Mesodermal cell (in vitro differentiated cells): ENCODE measurements around the gene SPIRE1.
A peak's percentile ranks its signal among the peaks of the same experiment; 100 is the strongest.

Source experiments
- H3K27ac ChIP-seq: 2 replicates; pipeline ENCODE4 v1.7.0; 2013; ENCODE audit warnings: mild to moderate bottlenecking, low read depth, low read length, moderate library complexity; ENCODE audit not compliant: severe bottlenecking
- H3K36me3 ChIP-seq: 2 replicates; pipeline ENCODE4 v1.7.1; 2013; ENCODE audit warnings: mild to moderate bottlenecking, low read length, moderate library complexity; ENCODE audit not compliant: control insufficient read depth, insufficient read depth
- H3K4me1 ChIP-seq: one replicate; pipeline ENCODE4 v1.7.1; 2013; ENCODE audit warnings: mild to moderate bottlenecking, low read length; ENCODE audit not compliant: insufficient read depth, control insufficient read depth, poor library complexity, severe bottlenecking
- H3K4me3 ChIP-seq: 2 replicates; pipeline ENCODE4 v1.7.0; 2013; ENCODE audit warnings: low read length, control low read depth, mild to moderate bottlenecking; ENCODE audit not compliant: insufficient read depth, poor library complexity, severe bottlenecking; ENCODE audit errors: extremely low read depth
- H3K9me3 ChIP-seq: 2 replicates; pipeline ENCODE4 v1.7.1; 2013; ENCODE audit warnings: mild to moderate bottlenecking, low read length, moderate library complexity; ENCODE audit not compliant: control insufficient read depth
- WGBS, 2 experiments: methylation state at CpG; one replicate each; pipeline ENCODE4 v1.1.5; 2013; ENCODE audit warnings: missing lambda C conversion rate in 2 of 2; ENCODE audit not compliant: insufficient coverage in 2 of 2; 5-methylcytosine and 5-hydroxymethylcytosine counted together

SPIRE1 gene

GRCh38 chr18:12470382-12471075 lies 187.4 kb downstream of the SPIRE1 start:
- H3K4me1 ChIP-seq: peaks cover 3% of the 10 kb centered on the region
- H3K27ac ChIP-seq: peak overlapping the region; percentile 10
- WGBS, 2 experiments: 88 to 93% methylated on average over 4 of the region's 7 CpGs
- H3K9me3 ChIP-seq: no peaks in the 10 kb centered on the region
- H3K4me3 ChIP-seq: no peak overlapping the region
- H3K36me3 ChIP-seq: peaks cover 9% of the 10 kb centered on the region

GRCh38 chr18:12468445-12468844 lies 189.5 kb downstream of the SPIRE1 start:
- 84 to 90% methylated on average over 3 to 4 of the region's 4 CpGs for WGBS, 2 experiments
- H3K27ac ChIP-seq: no peak overlapping the region
- peaks cover 20% of the 10 kb centered on the region for H3K36me3 ChIP-seq
- no peaks in the 10 kb centered on the region for H3K9me3 ChIP-seq
- H3K4me1 ChIP-seq: peaks cover 3% of the 10 kb centered on the region
- no peak overlapping the region for H3K4me3 ChIP-seq

- Histone ChIP-seq H3K27ac (no peak overlapping the region), H3K4me1 (peaks cover 4% of the 10 kb centered on the region), H3K4me3 (no peak overlapping the region), H3K36me3 (peaks cover 42% of the 10 kb centered on the region), H3K9me3 (no peaks in the 10 kb centered on the region)
- 94 to 97% methylated on average over 4 to 5 of the region's 9 CpGs for WGBS, 2 experiments
These were observed 193.2 kb downstream of the SPIRE1 start for GRCh38 chr18:12464731-12465130.

- H3K9me3 ChIP-seq: no peaks in the 10 kb centered on the region
- H3K4me3 ChIP-seq: no peak overlapping the region
- peaks cover 4% of the 10 kb centered on the region for H3K4me1 ChIP-seq
- no peak overlapping the region for H3K27ac ChIP-seq
- 67% methylated on average over 2 of the region's 7 CpGs; no CpG with 5 or more reads in 1 of the 2 experiments for WGBS, 2 experiments
- peaks cover 48% of the 10 kb centered on the region for H3K36me3 ChIP-seq
These were observed 194.7 kb downstream of the SPIRE1 start for GRCh38 chr18:12463191-12463590.

GRCh38 chr18:12462242-12462641 lies 195.7 kb downstream of the SPIRE1 start:
- Histone ChIP-seq H3K36me3 (peaks cover 46% of the 10 kb centered on the region), H3K27ac (no peak overlapping the region), H3K4me3 (no peak overlapping the region), H3K9me3 (no peaks in the 10 kb centered on the region), H3K4me1 (peaks cover 4% of the 10 kb centered on the region)
- no CpG with 5 or more reads among the region's 2 CpGs for WGBS, 2 experiments

- peaks cover 4% of the 10 kb centered on the region for H3K4me1 ChIP-seq
- H3K36me3 ChIP-seq: peaks cover 45% of the 10 kb centered on the region
- peak overlapping the region; percentile 11 for H3K27ac ChIP-seq
- H3K9me3 ChIP-seq: no peaks in the 10 kb centered on the region
- no peak overlapping the region for H3K4me3 ChIP-seq
- 67 to 100% methylated on average over 1 of the region's 6 CpGs for WGBS, 2 experiments
These were observed 196.6 kb downstream of the SPIRE1 start for GRCh38 chr18:12461326-12461725.

GRCh38 chr18:12460874-12461273 lies 197.0 kb downstream of the SPIRE1 start:
- Histone ChIP-seq H3K4me3 (no peak overlapping the region), H3K9me3 (no peaks in the 10 kb centered on the region), H3K36me3 (peaks cover 42% of the 10 kb centered on the region), H3K27ac (peak overlapping the region; percentile 11), H3K4me1 (peaks cover 4% of the 10 kb centered on the region)
- WGBS, 2 experiments: 74 to 81% methylated on average over 3 to 5 of the region's 5 CpGs

- H3K36me3 ChIP-seq: peaks cover 46% of the 10 kb centered on the region
- H3K9me3 ChIP-seq: no peaks in the 10 kb centered on the region
- H3K4me3 ChIP-seq: no peak overlapping the region
- peaks cover 4% of the 10 kb centered on the region for H3K4me1 ChIP-seq
- WGBS, 2 experiments: 90 to 94% methylated on average over 4 to 5 of the region's 7 CpGs
- H3K27ac ChIP-seq: no peak overlapping the region
These were observed 199.1 kb downstream of the SPIRE1 start for GRCh38 chr18:12458771-12459170.

GRCh38 chr18:12456441-12456840 lies 201.5 kb downstream of the SPIRE1 start:
- 90 to 100% methylated on average over 1 to 2 of the region's 3 CpGs for WGBS, 2 experiments
- H3K4me3 ChIP-seq: no peak overlapping the region
- H3K36me3 ChIP-seq: peaks cover 45% of the 10 kb centered on the region
- H3K4me1 ChIP-seq: peaks cover 4% of the 10 kb centered on the region
- no peaks in the 10 kb centered on the region for H3K9me3 ChIP-seq
- H3K27ac ChIP-seq: no peak overlapping the region

- Histone ChIP-seq H3K27ac (no peak overlapping the region), H3K4me3 (no peak overlapping the region), H3K4me1 (no peaks in the 10 kb centered on the region), H3K36me3 (peaks cover 50% of the 10 kb centered on the region), H3K9me3 (no peaks in the 10 kb centered on the region)
- WGBS, 2 experiments: 95% methylated on average over 5 of the region's 7 CpGs
These were observed 202.4 kb downstream of the SPIRE1 start for GRCh38 chr18:12455496-12455895.

- Histone ChIP-seq H3K4me1 (no peaks in the 10 kb centered on the region), H3K9me3 (no peaks in the 10 kb centered on the region), H3K4me3 (no peak overlapping the region), H3K27ac (no peak overlapping the region), H3K36me3 (peaks cover 63% of the 10 kb centered on the region)
- no CpG with 5 or more reads among the region's 3 CpGs for WGBS, 2 experiments
These were observed 205.1 kb downstream of the SPIRE1 start for GRCh38 chr18:12452784-12453183.
